Fibroblast of lung (primary cell): ENCODE results near the gene RPS6KL1.

Experiments
- CTCF ChIP-seq, 2 donors: IDR thresholded peaks in 1 of 2; conservative IDR thresholded peaks in 1 of 2; 1 replicate in 1 of 2; 2 replicates in 1 of 2; pipeline ENCODE4 v1.5.1; 2011 to 2012; ENCODE audit warnings: low read length in 2 of 2, control low read depth in 1 of 2, inconsistent platforms in 1 of 2, low read depth in 1 of 2, mild to moderate bottlenecking in 1 of 2
- EZH2 ChIP-seq: IDR thresholded peaks from 2 replicates; pipeline ENCODE4 v1.5.1; 2012; ENCODE audit warnings: low read length, control low read depth, mild to moderate bottlenecking; ENCODE audit errors: missing control alignments

GRCh38 chr14:74920281-74920680 is 2.8 kb downstream of the RPS6KL1 start:
- TF ChIP-seq CTCF (conservative IDR thresholded peaks at IDR 0.05 in 1 of 2, IDR thresholded peaks at IDR 0.05 in 1 of 2; ENCODE audit: low read depth in 1 of 2, low read length in 2 of 2) (no peak), EZH2 (no peak)
